HG03103 (cell line): ENCODE data around the gene SMARCB1.

Source experiments
- ATAC-seq: cut with Tn5 transposase; IDR thresholded peaks from one replicate; pipeline ENCODE4 v1.9.1; 2021; ENCODE audit warnings: low read depth; ENCODE audit not compliant: unreplicated experiment

SMARCB1 gene

DNA sequence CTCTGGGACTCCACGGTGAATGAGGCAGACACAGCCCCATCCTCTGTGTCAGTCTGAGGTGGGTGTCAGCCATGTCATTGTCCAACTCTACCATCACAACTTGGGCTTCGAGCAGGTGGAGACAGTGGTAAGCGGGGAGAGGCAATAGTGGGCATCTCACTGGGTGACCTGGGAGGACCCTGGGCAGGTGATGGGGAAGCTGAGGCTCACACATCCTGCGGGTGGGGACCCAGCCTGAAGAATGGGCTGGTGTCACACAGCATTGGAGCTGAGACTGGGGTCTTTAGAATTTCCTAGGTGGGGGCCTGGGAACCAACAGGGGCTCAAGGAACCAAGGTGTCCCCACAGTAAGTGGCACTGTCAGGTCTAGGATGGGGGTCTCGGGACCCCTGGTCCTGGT is 7.0 kb upstream of the SMARCB1 start:
- ATAC-seq, result no peak

GRCh38 chr22:23780146-23780748 is 6.5 kb upstream of the SMARCB1 start:
- ATAC-seq, result no peak

GRCh38 chr22:23781065-23781464 is 5.7 kb upstream of the SMARCB1 start:
- no peak for ATAC-seq

GRCh38 chr22:23781511-23782183 is 5.1 kb upstream of the SMARCB1 start:
- ATAC-seq, result no peak

DNA sequence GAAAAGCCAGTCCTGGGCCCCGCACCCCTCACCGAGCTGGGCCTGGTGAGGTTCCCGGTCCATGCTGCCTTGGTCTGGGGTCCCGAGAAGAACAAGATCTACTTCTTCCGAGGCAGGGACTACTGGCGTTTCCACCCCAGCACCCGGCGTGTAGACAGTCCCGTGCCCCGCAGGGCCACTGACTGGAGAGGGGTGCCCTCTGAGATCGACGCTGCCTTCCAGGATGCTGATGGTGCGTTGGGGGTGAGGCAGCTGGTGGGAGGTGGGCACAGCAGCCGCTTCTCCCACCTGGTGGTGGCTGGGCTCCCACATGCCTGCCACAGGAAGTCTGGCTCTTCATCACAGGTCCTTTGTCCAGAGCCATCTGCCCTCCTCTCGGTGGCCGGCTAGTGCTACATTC is 4.5 kb upstream of the SMARCB1 start:
- ATAC-seq, result no peak

- no peak for ATAC-seq
Measured at GRCh38 chr22:23782703-23783102, 4.1 kb upstream of the SMARCB1 start.

- ATAC-seq, result no peak
Measured at GRCh38 chr22:23783265-23784150, 3.3 kb upstream of the SMARCB1 start.

DNA sequence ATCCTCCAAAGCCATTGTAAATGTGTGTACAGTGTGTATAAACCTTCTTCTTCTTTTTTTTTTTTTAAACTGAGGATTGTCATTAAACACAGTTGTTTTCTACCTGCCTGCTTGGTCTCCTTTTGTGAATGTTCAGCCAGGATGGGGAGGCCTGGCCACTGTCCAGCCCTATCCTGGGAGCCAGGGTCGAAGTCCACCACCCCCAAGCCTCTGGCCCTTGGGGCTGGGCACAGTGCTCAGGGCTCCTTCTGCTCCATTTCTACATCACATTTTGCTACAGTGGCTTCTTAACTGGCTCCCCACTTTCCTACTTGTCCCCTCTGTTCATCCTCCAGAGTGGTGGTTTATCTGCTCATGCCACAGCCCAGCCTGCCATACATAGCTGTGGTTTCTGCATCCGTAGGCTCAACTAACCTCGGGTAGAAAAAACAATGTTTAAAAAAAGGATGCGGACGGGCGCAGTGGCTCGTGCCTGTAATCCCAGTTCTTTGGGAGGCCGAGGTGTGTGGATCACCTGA is 2.5 kb upstream of the SMARCB1 start:
- ATAC-seq, result no peak

DNA sequence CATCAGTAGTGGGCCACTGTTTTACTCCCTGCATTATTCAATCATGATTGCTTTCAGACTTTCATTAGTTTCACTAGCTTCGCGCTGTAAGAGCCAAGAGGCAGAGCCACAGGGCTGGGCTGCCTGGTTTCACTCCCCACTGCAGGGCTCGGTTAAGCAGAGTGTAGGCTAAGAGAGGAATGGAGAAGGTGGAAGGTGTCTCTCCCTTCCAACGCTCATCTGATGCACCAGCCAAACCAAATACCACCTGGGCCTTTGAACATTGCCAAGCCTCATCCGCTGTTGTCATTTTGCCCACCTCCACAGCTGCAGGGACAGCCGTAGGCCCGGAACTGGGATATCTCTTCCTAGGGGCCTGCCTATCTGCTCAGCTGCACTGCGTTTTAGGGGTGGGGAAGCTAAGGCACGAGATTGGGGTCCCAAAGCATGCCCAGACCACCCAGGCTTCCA is 480 bp upstream of the SMARCB1 start:
- ATAC-seq, result no peak

GRCh38 chr22:23787600-23787896 is 782 bp downstream of the SMARCB1 start:
- ATAC-seq, result no peak

DNA sequence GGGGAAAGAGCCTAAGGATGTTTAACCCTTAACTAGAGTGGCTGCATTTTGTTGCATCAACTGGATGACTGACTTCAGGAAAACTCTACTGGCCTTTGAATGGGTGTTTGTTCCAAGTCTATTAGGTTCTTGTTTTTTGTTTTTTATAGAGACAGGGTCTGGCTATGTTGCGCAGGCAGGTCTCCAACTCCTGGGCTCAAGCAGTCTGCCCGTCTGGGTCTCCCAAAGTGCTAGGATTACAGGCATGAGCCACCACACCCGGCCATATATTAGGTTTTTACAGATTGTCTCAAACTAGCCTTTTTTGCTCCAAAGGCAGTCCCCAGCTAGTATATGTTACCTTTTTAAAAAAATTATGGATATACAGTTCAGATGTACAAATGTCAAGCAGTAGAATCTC is 1.1 kb downstream of the SMARCB1 start:
- ATAC-seq, result no peak

DNA sequence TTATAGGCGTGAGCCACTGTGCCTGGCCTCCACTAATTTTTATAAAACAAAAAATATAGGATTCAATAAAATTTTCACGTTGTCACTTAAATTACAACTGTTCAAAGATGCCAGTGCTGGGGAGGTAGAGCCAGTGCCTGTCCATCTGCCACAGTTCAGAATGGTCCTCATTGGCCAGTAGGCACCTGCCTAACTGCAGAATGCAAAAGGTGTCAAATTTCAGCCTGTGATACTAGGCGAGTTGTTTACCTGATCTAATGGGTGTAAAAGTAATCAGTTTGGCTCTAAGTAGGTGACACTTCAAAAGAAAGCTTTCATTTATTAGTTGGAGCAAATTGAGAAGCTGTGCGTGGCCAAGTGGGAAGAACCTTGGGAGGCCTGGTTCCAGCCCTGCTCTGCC is 2.4 kb downstream of the SMARCB1 start:
- no peak for ATAC-seq

DNA sequence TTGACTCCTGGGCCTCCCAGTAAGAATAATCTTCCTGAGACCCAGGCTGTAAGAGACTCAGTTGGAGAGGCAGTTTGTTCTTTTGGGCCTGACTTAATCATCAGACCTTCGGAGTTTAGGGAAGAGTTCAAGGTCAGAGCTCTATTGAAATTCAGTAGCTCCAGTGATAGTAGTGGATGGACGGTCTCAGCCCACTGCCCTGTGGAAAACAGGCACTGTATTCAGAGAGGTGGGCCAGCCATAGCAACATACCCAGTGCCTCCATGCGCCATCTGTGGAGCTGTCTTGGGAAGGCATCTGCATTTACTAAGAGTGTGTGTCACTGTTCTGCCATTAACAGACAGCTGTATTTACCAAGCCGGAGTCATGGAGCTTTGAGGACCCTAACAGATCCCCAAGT is 2.9 kb downstream of the SMARCB1 start:
- ATAC-seq, result no peak

DNA sequence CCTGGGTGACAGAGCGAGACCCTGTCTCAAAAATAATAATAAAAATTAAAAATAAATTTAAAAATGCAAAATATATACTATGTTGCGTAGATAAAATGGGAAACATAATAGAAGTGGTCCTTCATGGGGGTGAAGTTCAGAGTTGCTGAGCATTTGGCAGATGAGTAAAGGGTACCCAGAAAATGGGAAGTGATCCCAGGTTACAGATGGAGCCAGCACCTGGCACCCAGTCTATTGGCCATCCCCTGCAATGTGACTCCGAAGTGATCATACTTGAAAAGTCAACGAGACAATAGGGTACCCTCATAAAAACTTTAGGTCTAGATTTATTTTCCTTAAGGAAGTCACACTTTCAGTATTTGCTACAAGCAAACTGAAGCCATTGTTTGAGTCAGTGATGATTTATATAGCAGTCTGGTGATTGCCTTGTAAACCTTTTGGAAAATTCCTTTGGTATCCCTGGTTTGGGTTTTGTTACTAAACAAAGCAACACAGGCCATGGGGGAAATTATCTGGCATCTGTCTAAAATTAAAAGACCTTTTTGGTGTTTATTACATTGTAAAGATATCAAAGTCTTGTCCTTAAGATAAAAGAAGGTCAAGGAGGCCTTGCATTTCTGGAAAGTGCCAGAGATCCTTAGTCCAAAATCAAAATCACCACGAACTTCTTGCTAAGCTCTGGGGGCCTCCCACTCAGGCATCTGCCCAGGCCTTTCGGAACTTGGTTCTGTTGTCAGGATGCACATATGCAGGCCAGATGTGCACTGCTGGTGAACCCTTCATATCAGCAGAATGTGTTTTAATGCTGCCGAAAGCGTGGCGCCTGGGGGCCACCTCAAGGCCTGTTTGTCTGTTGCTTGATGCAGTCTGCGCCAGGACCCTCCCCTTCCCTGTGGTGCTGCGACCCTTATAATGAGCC is 4.3 kb downstream of the SMARCB1 start:
- no peak for ATAC-seq

GRCh38 chr22:23791738-23792645 is 5.2 kb downstream of the SMARCB1 start:
- ATAC-seq, result no peak

DNA sequence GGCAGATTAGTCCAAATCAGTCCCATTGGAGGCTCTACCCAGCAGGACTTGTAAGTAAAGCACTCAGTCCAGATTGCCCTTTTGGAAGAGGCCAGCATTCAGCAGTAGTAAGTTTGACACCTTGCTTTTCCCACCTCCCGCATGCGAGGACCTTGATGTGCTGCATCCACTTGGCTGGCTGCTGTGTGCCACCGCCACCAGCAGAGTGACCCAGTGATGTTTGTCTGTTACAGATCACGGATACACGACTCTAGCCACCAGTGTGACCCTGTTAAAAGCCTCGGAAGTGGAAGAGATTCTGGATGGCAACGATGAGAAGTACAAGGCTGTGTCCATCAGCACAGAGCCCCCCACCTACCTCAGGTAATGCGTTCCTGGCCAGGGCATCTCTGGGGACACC is 6.6 kb downstream of the SMARCB1 start:
- no peak for ATAC-seq

DNA sequence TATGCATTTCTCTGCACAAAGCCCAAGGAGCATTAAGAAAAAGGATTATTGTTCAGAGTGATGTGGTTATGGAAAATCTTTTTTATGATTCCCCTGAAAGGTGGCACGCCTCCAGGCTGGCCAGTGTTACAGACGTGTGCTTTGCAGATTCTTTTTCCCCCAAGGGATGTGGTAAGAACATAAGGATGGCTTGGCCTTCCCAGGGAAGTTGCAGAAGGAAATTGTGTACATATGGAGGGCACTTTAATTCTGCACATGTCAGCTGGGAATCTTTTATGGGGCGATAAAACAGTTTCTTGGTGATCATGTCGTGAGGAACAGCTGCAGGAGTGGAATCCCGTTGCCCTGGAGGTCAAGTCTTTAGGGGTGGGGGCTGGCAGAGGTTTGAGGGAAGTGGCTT is 9.7 kb downstream of the SMARCB1 start:
- ATAC-seq, result no peak

- ATAC-seq, result no peak
Measured at GRCh38 chr22:23800297-23801237, 13.8 kb downstream of the SMARCB1 start.
